Endodermal cell (in vitro differentiated cells): ENCODE results near the gene PIMREG. TPM values are rescaled to one million over a fixed set of nuclear protein-coding genes. Genes with fewer than 3 reads are reported as not detected.
A peak's percentile ranks its signal among the peaks of the same experiment; 100 is the strongest.

Source experiments
- DNase-seq: peaks from one replicate; pipeline ENCODE4 v3.0.0-alpha.2; 2017
- H3K27ac ChIP-seq: 2 replicates; pipeline ENCODE4 v1.5.1; 2013; ENCODE audit warnings: mild to moderate bottlenecking, low read depth, low read length, moderate library complexity
- H3K27me3 ChIP-seq: 2 replicates; pipeline ENCODE4 v1.6.1; 2013; ENCODE audit warnings: mild to moderate bottlenecking, low read length, moderate library complexity; ENCODE audit not compliant: insufficient read depth, control insufficient read depth, poor library complexity, severe bottlenecking
- H3K36me3 ChIP-seq: 2 replicates; pipeline ENCODE4 v1.7.0; 2013; ENCODE audit warnings: mild to moderate bottlenecking, low read length, moderate library complexity; ENCODE audit not compliant: control insufficient read depth, insufficient read depth
- H3K4me1 ChIP-seq: one replicate; pipeline ENCODE4 v1.7.0; 2013; ENCODE audit warnings: low read length; ENCODE audit not compliant: control insufficient read depth, insufficient read depth
- H3K4me3 ChIP-seq: 2 replicates; pipeline ENCODE4 v1.5.1; 2013; ENCODE audit warnings: mild to moderate bottlenecking, low read length, moderate library complexity
- H3K9ac ChIP-seq: 2 replicates; pipeline ENCODE4 v1.6.1; 2013; ENCODE audit warnings: mild to moderate bottlenecking, low read length, moderate library complexity; ENCODE audit not compliant: poor library complexity, severe bottlenecking; ENCODE audit errors: extremely low read depth
- H3K9me3 ChIP-seq: 2 replicates; pipeline ENCODE4 v1.6.1; 2013; ENCODE audit warnings: mild to moderate bottlenecking, low read length, moderate library complexity; ENCODE audit not compliant: control insufficient read depth
- H3K27ac Mint-ChIP-seq: 2 replicates; pipeline ENCODE4 v1.8.0; 2020; ENCODE audit warnings: mixed read lengths
- H3K27me3 Mint-ChIP-seq: 2 replicates; pipeline ENCODE4 v1.8.0; 2021; ENCODE audit warnings: mild to moderate bottlenecking, mixed read lengths; ENCODE audit not compliant: insufficient read depth
- H3K36me3 Mint-ChIP-seq: 2 replicates; pipeline ENCODE4 v1.8.0; 2020; ENCODE audit warnings: low read depth, mixed read lengths
- H3K4me1 Mint-ChIP-seq: 2 replicates; pipeline ENCODE4 v1.8.0; 2020; ENCODE audit warnings: mixed read lengths
- H3K4me3 Mint-ChIP-seq: 2 replicates; pipeline ENCODE4 v1.8.0; 2020; ENCODE audit warnings: mild to moderate bottlenecking, moderate library complexity, mixed read lengths
- H3K9me3 Mint-ChIP-seq: 2 replicates; pipeline ENCODE4 v1.8.0; 2020; ENCODE audit warnings: mild to moderate bottlenecking, mixed read lengths
- CTCF ChIP-seq: fragments of 200-600 bp; sonication (generic); conservative IDR thresholded peaks from 2 replicates; pipeline ENCODE4 v1.5.0; 2021; ENCODE audit warnings: antibody characterized with exemption, mild to moderate bottlenecking
- WGBS, 2 experiments: methylation state at CpG; one replicate each; pipeline versions ENCODE4 v1.1.5 to v1.1.7; 2013; ENCODE audit warnings: missing lambda C conversion rate in 2 of 2, mixed read lengths in 1 of 2; ENCODE audit not compliant: insufficient coverage in 1 of 2, insufficient read length in 1 of 2; 5-methylcytosine and 5-hydroxymethylcytosine counted together
- long read RNA-seq, 4 experiments: library from polyadenylated mRNA in 2 of 4; library from RNA in 1 of 4; library from capped mRNA in 1 of 4; stranded (forward) in 3 of 4; unstranded in 1 of 4; transcript quantifications; one replicate each; pipeline ENCODE4 v2.0.0, GENCODE V29; 2020 to 2021; ENCODE audit warnings: inconsistent platforms in 1 of 4
- polyA plus RNA-seq, 2 experiments: library from polyadenylated mRNA; stranded (reverse); fragments of 50-300 nt; gene quantifications; one replicate each; pipeline ENCODE4 v1.2.3, GENCODE V29; 2013
- total RNA-seq, 2 donors: library from RNA; stranded (reverse); fragmentation: NEBNext Ultra II Directional in 1 of 2; extraction: Animal tissue kit (Norgen Biotek cat#: 25700) in 1 of 2; gene quantifications; 2 replicates in 1 of 2; 3 replicates in 1 of 2; pipeline ENCODE4 v1.2.1, GENCODE V29; 2021

The PIMREG gene
- 10 to 100 TPM; 33.4 to 68.7 TPM for total RNA-seq
- 98.1 TPM for polyA plus RNA-seq (2013, experiment 1 of 2)
- 101 TPM for polyA plus RNA-seq (2013, experiment 2 of 2)
- long read RNA-seq, experiment 1, partial matches to known transcripts, result 16 of 42 reads
- long read RNA-seq, experiment 1, other reads (novel, unspliced or antisense), result 26 of 42 reads
- long read RNA-seq, experiment 2, transcript PIMREG-205 (6 exons, 1,948 nt), result major isoform, 55 of 72 reads
- long read RNA-seq, experiment 2, partial matches to known transcripts, result 8 of 72 reads
- long read RNA-seq, experiment 2, other reads (novel, unspliced or antisense), result 3 of 72 reads
- long read RNA-seq, experiment 3, transcript PIMREG-203 (5 exons, 1,002 nt), result minor isoform, 5 of 127 reads
- long read RNA-seq, experiment 3, transcript PIMREG-205 (6 exons, 1,948 nt), result major isoform, 93 of 127 reads
- long read RNA-seq, experiment 3, transcript PIMREG-201 (5 exons, 1,473 nt), result minor isoform, 9 of 127 reads
- long read RNA-seq, experiment 3, partial matches to known transcripts, result 11 of 127 reads
- long read RNA-seq, experiment 3, other reads (novel, unspliced or antisense), result 8 of 127 reads
- long read RNA-seq, experiment 4, transcript PIMREG-201 (5 exons, 1,473 nt), result minor isoform, 7 of 105 reads
- long read RNA-seq, experiment 4, transcript PIMREG-205 (6 exons, 1,948 nt), result major isoform, 81 of 105 reads
- long read RNA-seq, experiment 4, partial matches to known transcripts, result 9 of 105 reads
- long read RNA-seq, experiment 4, other reads (novel, unspliced or antisense), result 6 of 105 reads

- Mint-ChIP-seq H3K4me3 (peak within 1 kb of the TSS; percentile 84), H3K27me3 (no peaks in the 10 kb centered on the region), H3K9me3 (peaks cover 7% of the 10 kb centered on the region), H3K27ac (peak within 1 kb of the TSS; percentile 84), H3K4me1 (peaks cover 25% of the 10 kb centered on the region), H3K36me3 (peaks cover 15% of the 10 kb centered on the region)
- WGBS, 2 experiments, result 1 to 3% methylated on average over 24 to 62 of the region's 62 CpGs
- no peaks in the 10 kb centered on the region for H3K27me3 ChIP-seq
- no peaks in the 10 kb centered on the region for H3K9me3 ChIP-seq
- TF ChIP-seq CTCF, result no peak
- H3K27ac ChIP-seq, result peak within 1 kb of the TSS; percentile 100
- H3K4me3 ChIP-seq, result peak within 1 kb of the TSS; percentile 87
- peaks cover 6% of the 10 kb centered on the region for H3K4me1 ChIP-seq
- H3K36me3 ChIP-seq, result peaks cover 18% of the 10 kb centered on the region
- H3K9ac ChIP-seq, result peak within 1 kb of the TSS; percentile 61
- DNase-seq, result peak; percentile 100
Measured at GRCh38 chr17:6443692-6444570, at the start of gene PIMREG. Gene PIMREG, plus strand, starts transcription at chr17:6444455. Its CDS starts 656 bp downstream, at chr17:6445111.

- Mint-ChIP-seq H3K27ac (no peak overlapping the region), H3K4me3 (no peak overlapping the region), H3K27me3 (no peaks in the 10 kb centered on the region), H3K36me3 (no peaks in the 10 kb centered on the region), H3K4me1 (peaks cover under 1% of the 10 kb centered on the region), H3K9me3 (no peaks in the 10 kb centered on the region)
- 79% methylated on average over 2 of the region's 2 CpGs; no CpG with 5 or more reads in 1 of the 2 experiments for WGBS, 2 experiments
- no peaks in the 10 kb centered on the region for H3K9me3 ChIP-seq
- no peak overlapping the region for H3K27ac ChIP-seq
- H3K27me3 ChIP-seq, result peaks cover 3% of the 10 kb centered on the region
- no peak overlapping the region for H3K9ac ChIP-seq
- no peaks in the 10 kb centered on the region for H3K4me1 ChIP-seq
- no peak for DNase-seq
- no peak overlapping the region for H3K4me3 ChIP-seq
- TF ChIP-seq CTCF, result no peak
- H3K36me3 ChIP-seq, result no peaks in the 10 kb centered on the region
Measured at GRCh38 chr17:6398955-6399354, 45.3 kb upstream of the PIMREG start.

- Mint-ChIP-seq H3K36me3 (no peaks in the 10 kb centered on the region), H3K4me3 (no peak overlapping the region), H3K27ac (no peak overlapping the region), H3K9me3 (no peaks in the 10 kb centered on the region), H3K4me1 (no peaks in the 10 kb centered on the region), H3K27me3 (no peaks in the 10 kb centered on the region)
- Histone ChIP-seq H3K9ac (no peak overlapping the region), H3K27ac (no peak overlapping the region), H3K27me3 (peaks cover 3% of the 10 kb centered on the region), H3K4me3 (no peak overlapping the region), H3K4me1 (no peaks in the 10 kb centered on the region), H3K9me3 (no peaks in the 10 kb centered on the region), H3K36me3 (no peaks in the 10 kb centered on the region)
- no peak for DNase-seq
- no peak for TF ChIP-seq CTCF
- 87 to 93% methylated on average over 6 of the region's 6 CpGs for WGBS, 2 experiments
Measured at GRCh38 chr17:6402258-6402657, 42.0 kb upstream of the PIMREG start.
